Kidney (tissue), 14 donors: ENCODE measurements around the gene BUB1B. TPM values are rescaled to one million over a fixed set of nuclear protein-coding genes. Genes with fewer than 3 reads are reported as not detected.

Experiments used
- DNase-seq, 5 donors: peaks; one replicate each; pipeline ENCODE4 v3.0.0-alpha.2; 2013 to 2020
- FAIRE-seq: peaks from 2 replicates; lab custom pipeline; 2012; peaks lifted over from hg19 to GRCh38; lab: Jason Lieb, UNC
- H3K27ac ChIP-seq, 2 donors: one replicate each; pipeline ENCODE4 v1.7.0; 2013; ENCODE audit warnings: low read depth in 2 of 2, low read length in 2 of 2, inconsistent platforms in 1 of 2
- H3K27me3 ChIP-seq: one replicate; pipeline ENCODE4 v1.7.1; 2013; ENCODE audit warnings: low read length, inconsistent platforms; ENCODE audit not compliant: control insufficient read depth, insufficient read depth
- H3K36me3 ChIP-seq, 3 donors: one replicate each; pipeline versions ENCODE4 v1.7.0 to v1.7.1; 2013; ENCODE audit warnings: low read length in 3 of 3, control low read depth in 1 of 3, inconsistent platforms in 1 of 3; ENCODE audit not compliant: insufficient read depth in 3 of 3, control insufficient read depth in 2 of 3
- H3K4me1 ChIP-seq, 3 donors: one replicate each; pipeline versions ENCODE4 v1.7.0 to v1.7.1; 2013; ENCODE audit warnings: low read length in 3 of 3, inconsistent platforms in 1 of 3, low read depth in 1 of 3; ENCODE audit not compliant: control insufficient read depth in 2 of 3, insufficient read depth in 2 of 3
- H3K4me3 ChIP-seq, 3 donors: one replicate each; pipeline versions ENCODE4 v1.7.0 to v1.8.1; 2013; ENCODE audit warnings: low read length in 3 of 3, control low read depth in 1 of 3, inconsistent platforms in 1 of 3
- H3K9ac ChIP-seq, 3 donors: one replicate each; pipeline versions ENCODE4 v1.7.0 to v1.7.1; 2013; ENCODE audit warnings: low read length in 3 of 3, control low read depth in 1 of 3, inconsistent platforms in 1 of 3
- H3K9me3 ChIP-seq, 3 donors: one replicate each; pipeline versions ENCODE4 v1.7.0 to v1.7.1; 2013; ENCODE audit warnings: low read length in 3 of 3, control low read depth in 1 of 3, inconsistent platforms in 1 of 3; ENCODE audit not compliant: control insufficient read depth in 2 of 3, insufficient read depth in 1 of 3
- intact Hi-C: fragments of 100-400 bp; cut with DNase I; formaldehyde crosslinking; loops from one replicate; pipeline ENCODE4 v1.11.1; 2022
- polyA plus RNA-seq: library from polyadenylated mRNA; stranded (reverse); fragments of 350-450 nt; fragmentation: Illumina TruSeq; extraction: RNeasy Lipid Tissue Mini Kit (QIAGEN cat#74804); gene quantifications from one replicate; pipeline ENCODE4 v1.2.3, GENCODE V29; 2014; ENCODE audit warnings: low read depth, low replicate concordance; ENCODE audit not compliant: insufficient read depth
- total RNA-seq: library from RNA; stranded (reverse); fragmentation: NEBNext Ultra II Directional; extraction: Animal tissue kit (Norgen Biotek cat#: 25700); gene quantifications from one replicate; pipeline ENCODE4 v1.2.1, GENCODE V29; 2021
- TF ChIP-seq, protein P1 (sequence below): IDR thresholded peaks from 3 replicates; pipeline ENCODE4 v1.5.1; 2012; ENCODE audit warnings: mild to moderate bottlenecking, moderate library complexity, borderline replicate concordance; ENCODE audit not compliant: insufficient read depth; ENCODE audit errors: extremely low read depth
- donor health status: control.
- donor health status: control.
- donor health status: control.
- donor health status: control.
- donor health status: control.
- donor health status: DM: yes; HTN: yes; CAD: no.
- donor health status: Normal renal cell carcinoma (clear cell type).

BUB1B gene
- total and polyA plus RNA-seq, 2 donors from 2014 or later, result 0.69 to 0.94 TPM

DNA sequence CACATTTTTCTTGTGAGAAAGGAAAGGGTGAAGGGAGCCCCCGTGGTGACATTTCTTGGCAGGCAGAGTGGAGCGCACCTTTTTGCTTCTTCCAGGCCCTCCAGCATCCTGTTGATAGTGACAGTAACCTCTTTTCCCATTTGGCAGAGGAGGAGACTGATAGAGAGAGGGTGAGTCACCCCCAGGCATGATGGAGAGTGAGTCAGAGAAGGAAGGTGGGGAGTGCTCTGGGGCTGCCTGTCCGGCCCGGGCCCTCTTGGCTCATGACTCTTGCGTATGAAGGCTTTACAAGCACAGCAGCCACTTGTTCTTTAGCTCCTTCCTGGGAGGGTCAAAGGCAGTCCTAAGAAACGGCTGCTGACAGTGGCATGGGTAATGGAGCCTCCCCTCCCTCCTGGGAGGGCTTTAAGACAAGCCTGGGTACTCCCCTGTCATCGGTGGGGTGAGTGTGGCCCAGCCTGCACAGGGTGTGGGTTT is 106.0 kb downstream of the BUB1B start:
- DNase-seq (peak in 1 of 5 donors; percentile 67), FAIRE-seq (no peak)
- Histone ChIP-seq H3K4me1 (no peaks in the 10 kb centered on the region), H3K27me3 (no peaks in the 10 kb centered on the region), H3K9me3 (no peaks in the 10 kb centered on the region), H3K9ac (no peak overlapping the region), H3K4me3 (no peak overlapping the region), H3K36me3 (no peaks in the 10 kb centered on the region), H3K27ac (no peak overlapping the region)
- intact Hi-C loops, result no loop called here
- TF ChIP-seq, protein P1, sequence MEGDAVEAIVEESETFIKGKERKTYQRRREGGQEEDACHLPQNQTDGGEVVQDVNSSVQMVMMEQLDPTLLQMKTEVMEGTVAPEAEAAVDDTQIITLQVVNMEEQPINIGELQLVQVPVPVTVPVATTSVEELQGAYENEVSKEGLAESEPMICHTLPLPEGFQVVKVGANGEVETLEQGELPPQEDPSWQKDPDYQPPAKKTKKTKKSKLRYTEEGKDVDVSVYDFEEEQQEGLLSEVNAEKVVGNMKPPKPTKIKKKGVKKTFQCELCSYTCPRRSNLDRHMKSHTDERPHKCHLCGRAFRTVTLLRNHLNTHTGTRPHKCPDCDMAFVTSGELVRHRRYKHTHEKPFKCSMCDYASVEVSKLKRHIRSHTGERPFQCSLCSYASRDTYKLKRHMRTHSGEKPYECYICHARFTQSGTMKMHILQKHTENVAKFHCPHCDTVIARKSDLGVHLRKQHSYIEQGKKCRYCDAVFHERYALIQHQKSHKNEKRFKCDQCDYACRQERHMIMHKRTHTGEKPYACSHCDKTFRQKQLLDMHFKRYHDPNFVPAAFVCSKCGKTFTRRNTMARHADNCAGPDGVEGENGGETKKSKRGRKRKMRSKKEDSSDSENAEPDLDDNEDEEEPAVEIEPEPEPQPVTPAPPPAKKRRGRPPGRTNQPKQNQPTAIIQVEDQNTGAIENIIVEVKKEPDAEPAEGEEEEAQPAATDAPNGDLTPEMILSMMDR, result no peak

DNA sequence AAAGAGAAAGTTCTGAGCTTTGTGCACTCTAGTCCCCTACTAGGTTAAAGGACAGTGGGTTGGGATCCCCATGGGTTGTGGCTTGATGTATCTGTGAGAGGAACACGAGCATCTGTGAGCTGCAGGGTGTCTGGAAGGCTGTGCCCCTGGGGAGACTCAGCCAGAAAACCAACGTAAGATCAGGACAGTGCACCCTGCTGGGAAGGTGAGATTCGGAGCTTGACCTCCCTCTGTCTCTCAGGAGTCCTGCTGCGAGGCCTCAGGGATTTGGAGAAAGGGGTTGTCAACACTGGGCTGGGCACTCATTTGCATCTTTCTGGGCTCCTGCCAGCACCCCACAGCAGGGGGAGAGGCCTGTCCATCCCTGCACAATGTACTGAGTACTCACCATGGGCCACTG is 106.8 kb downstream of the BUB1B start:
- no peaks in the 10 kb centered on the region for H3K4me1 ChIP-seq
- no peak overlapping the region for H3K27ac ChIP-seq
- no peak for DNase-seq
- TF ChIP-seq, protein P1, result no peak
- H3K9me3 ChIP-seq, result no peaks in the 10 kb centered on the region
- intact Hi-C loops, result no loop called here
- no peak for FAIRE-seq
- no peaks in the 10 kb centered on the region for H3K36me3 ChIP-seq
- no peak overlapping the region for H3K4me3 ChIP-seq
- H3K9ac ChIP-seq, result no peak overlapping the region
- H3K27me3 ChIP-seq, result no peaks in the 10 kb centered on the region

DNA sequence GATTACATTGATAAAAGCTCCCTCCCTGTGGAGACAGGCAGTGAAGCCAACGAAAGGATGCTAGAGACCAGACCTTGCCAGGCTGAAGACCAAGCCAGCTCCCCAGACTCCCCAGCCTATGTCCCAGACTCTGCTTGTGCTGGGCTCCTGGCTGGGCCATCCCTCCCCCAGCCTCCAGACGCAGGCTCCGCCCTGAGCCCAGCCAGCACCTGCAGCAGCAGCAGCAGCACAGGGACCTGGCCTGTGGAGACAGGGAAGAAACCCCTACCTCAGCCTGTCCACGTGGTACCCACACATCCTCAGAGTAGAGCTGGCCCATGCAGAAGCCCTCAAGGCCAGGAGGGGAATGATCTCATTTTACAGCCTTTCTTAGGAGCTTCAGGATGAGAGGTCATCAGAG is 108.7 kb downstream of the BUB1B start:
- peak in 1 of 5 donors; percentile 45 for DNase-seq
- H3K9ac ChIP-seq, result no peak overlapping the region
- intact Hi-C loops, result loop anchor here (5.0 to 10.0 kb wide), 3 partner anchors 52 to 227 kb away; no protein-coding TSS in a partner anchor

More for the DNA sequence above, 108.7 kb downstream of the BUB1B start:
- H3K36me3 ChIP-seq, result no peaks in the 10 kb centered on the region
- no peak overlapping the region for H3K27ac ChIP-seq
- no peak for FAIRE-seq
- TF ChIP-seq, protein P1, result no peak
- no peaks in the 10 kb centered on the region for H3K4me1 ChIP-seq
- no peak overlapping the region for H3K4me3 ChIP-seq
- no peaks in the 10 kb centered on the region for H3K27me3 ChIP-seq
- no peaks in the 10 kb centered on the region for H3K9me3 ChIP-seq
